ENCODE data around the gene CAMSAP1. TPM values are rescaled to one million over a fixed set of nuclear protein-coding genes. Genes with fewer than 3 reads are reported as not detected.

CAMSAP1 gene
- total RNA-seq, 2 experiments from 2014 or later = 43.2 to 46.0 TPM

GRCh38 chr9:135761845-135762168, 145.5 kb downstream of the CAMSAP1 start:
- ChIA-PET POLR2A (no interaction called here), CTCF (no interaction called here)
- Mint-ChIP-seq H3K9me3 (peaks cover 11% of the 10 kb centered on the region), H3K36me3 (no peaks in the 10 kb centered on the region), H3K27me3 (peaks cover 2% of the 10 kb centered on the region), H3K4me1 (ENCODE audit: low read depth) (no peaks in the 10 kb centered on the region), H3K4me3 (no peak overlapping the region), H3K27ac (no peak overlapping the region)
- intact Hi-C loops (cut with micrococcal nuclease) = no loop called here
- DNase-seq = no peak

GRCh38 chr9:135761150-135761844, 146.0 kb downstream of the CAMSAP1 start:
- ChIA-PET POLR2A (no interaction called here), CTCF (no interaction called here)
- no peaks in the 10 kb centered on the region for H3K36me3 Mint-ChIP-seq
- no peak for DNase-seq
- H3K9me3 Mint-ChIP-seq = peaks cover 6% of the 10 kb centered on the region
- H3K4me1 Mint-ChIP-seq (ENCODE audit: low read depth) = no peaks in the 10 kb centered on the region
- no peak overlapping the region for H3K27ac Mint-ChIP-seq
- peaks cover 2% of the 10 kb centered on the region for H3K27me3 Mint-ChIP-seq
- intact Hi-C loops (cut with micrococcal nuclease) = no loop called here
- no peak overlapping the region for H3K4me3 Mint-ChIP-seq

GRCh38 chr9:135760465-135760864, 146.9 kb downstream of the CAMSAP1 start:
- POLR2A ChIA-PET = no interaction called here
- Mint-ChIP-seq H3K27me3 (peaks cover 2% of the 10 kb centered on the region), H3K9me3 (no peaks in the 10 kb centered on the region), H3K4me3 (no peak overlapping the region), H3K27ac (no peak overlapping the region), H3K36me3 (no peaks in the 10 kb centered on the region), H3K4me1 (ENCODE audit: low read depth) (no peaks in the 10 kb centered on the region)
- CTCF ChIA-PET = no interaction called here
- DNase-seq = no peak
- intact Hi-C loops (cut with micrococcal nuclease) = no loop called here

- Mint-ChIP-seq H3K4me1 (ENCODE audit: low read depth) (no peaks in the 10 kb centered on the region), H3K9me3 (no peaks in the 10 kb centered on the region), H3K4me3 (no peak overlapping the region), H3K27ac (no peak overlapping the region), H3K36me3 (no peaks in the 10 kb centered on the region), H3K27me3 (peaks cover 2% of the 10 kb centered on the region)
- DNase-seq = no peak
- CTCF ChIA-PET = no interaction called here
- POLR2A ChIA-PET = no interaction called here
- intact Hi-C loops (cut with micrococcal nuclease) = no loop called here
Measured at GRCh38 chr9:135759676-135760300, 147.6 kb downstream of the CAMSAP1 start.

- no peak for DNase-seq
- POLR2A ChIA-PET = no interaction called here
- H3K27me3 Mint-ChIP-seq = peaks cover 2% of the 10 kb centered on the region
- H3K9me3 Mint-ChIP-seq = no peaks in the 10 kb centered on the region
- H3K4me3 Mint-ChIP-seq = no peak overlapping the region
- H3K27ac Mint-ChIP-seq = no peak overlapping the region
- no peaks in the 10 kb centered on the region for H3K4me1 Mint-ChIP-seq (ENCODE audit: low read depth)
- H3K36me3 Mint-ChIP-seq = no peaks in the 10 kb centered on the region
- CTCF ChIA-PET = no interaction called here
- intact Hi-C loops (cut with micrococcal nuclease) = no loop called here
Measured at GRCh38 chr9:135758870-135759269, 148.5 kb downstream of the CAMSAP1 start.

Other genes with a start within 250 kb of the CAMSAP1 start
- gene LCN9, start 244.2 kb downstream of the CAMSAP1 start, total RNA-seq = not detected
- not detected for gene SOHLH1, start 208.1 kb downstream of the CAMSAP1 start, total RNA-seq
- gene KCNT1, start 205.4 kb downstream of the CAMSAP1 start, total RNA-seq = not detected
- gene UBAC1, start 53.8 kb upstream of the CAMSAP1 start, total RNA-seq = 10 to 100 TPM; 41.3 to 42.0 TPM
- 1 to 10 TPM; 8.1 to 8.5 TPM for gene NACC2, start 187.7 kb upstream of the CAMSAP1 start, total RNA-seq
- gene TMEM250, start 211.3 kb upstream of the CAMSAP1 start, total RNA-seq = 10 to 100 TPM; 28.0 to 28.4 TPM

Data from activated CD4-positive, alpha-beta memory T cell treated with anti-CD3 and anti-CD28 coated beads for 36 hours (primary cell).